ENCODE data around the gene RSL24D1. TPM values are rescaled to one million over a fixed set of nuclear protein-coding genes. Genes with fewer than 3 reads are reported as not detected.

The RSL24D1 gene
- total and polyA plus RNA-seq, 9 donors, result 86.7 to 190 (median 117) TPM

DNA sequence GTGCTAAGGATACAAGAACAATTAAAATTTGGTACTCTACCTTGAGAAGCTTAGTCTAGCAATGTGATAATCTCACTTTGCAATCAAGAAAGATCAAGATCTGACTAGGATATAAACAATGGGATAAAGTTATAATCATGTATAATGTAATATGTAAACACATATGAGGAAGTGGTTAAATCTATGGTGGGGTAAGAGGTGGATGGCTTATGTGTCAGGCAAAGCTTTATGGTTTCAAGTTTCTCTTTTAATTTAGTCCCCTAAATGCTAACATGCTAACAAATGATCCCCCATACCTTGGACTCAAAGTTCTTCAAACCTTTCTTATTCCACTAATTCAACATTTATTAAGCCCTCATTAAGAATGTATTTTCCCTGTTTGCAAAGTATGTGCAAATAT is 2.5 kb downstream of the RSL24D1 start:
- intact Hi-C loops (cut with DNase I), result no loop called here
- no peak for TF ChIP-seq EP300 (IDR thresholded peaks at IDR 0.05)
- no peak for TF ChIP-seq POLR2A (IDR thresholded peaks at IDR 0.05)
- TF ChIP-seq, protein P1, sequence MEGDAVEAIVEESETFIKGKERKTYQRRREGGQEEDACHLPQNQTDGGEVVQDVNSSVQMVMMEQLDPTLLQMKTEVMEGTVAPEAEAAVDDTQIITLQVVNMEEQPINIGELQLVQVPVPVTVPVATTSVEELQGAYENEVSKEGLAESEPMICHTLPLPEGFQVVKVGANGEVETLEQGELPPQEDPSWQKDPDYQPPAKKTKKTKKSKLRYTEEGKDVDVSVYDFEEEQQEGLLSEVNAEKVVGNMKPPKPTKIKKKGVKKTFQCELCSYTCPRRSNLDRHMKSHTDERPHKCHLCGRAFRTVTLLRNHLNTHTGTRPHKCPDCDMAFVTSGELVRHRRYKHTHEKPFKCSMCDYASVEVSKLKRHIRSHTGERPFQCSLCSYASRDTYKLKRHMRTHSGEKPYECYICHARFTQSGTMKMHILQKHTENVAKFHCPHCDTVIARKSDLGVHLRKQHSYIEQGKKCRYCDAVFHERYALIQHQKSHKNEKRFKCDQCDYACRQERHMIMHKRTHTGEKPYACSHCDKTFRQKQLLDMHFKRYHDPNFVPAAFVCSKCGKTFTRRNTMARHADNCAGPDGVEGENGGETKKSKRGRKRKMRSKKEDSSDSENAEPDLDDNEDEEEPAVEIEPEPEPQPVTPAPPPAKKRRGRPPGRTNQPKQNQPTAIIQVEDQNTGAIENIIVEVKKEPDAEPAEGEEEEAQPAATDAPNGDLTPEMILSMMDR (IDR thresholded peaks at IDR 0.05), result no peak
- no peaks in the 10 kb centered on the region for H3K9me3 ChIP-seq

DNA sequence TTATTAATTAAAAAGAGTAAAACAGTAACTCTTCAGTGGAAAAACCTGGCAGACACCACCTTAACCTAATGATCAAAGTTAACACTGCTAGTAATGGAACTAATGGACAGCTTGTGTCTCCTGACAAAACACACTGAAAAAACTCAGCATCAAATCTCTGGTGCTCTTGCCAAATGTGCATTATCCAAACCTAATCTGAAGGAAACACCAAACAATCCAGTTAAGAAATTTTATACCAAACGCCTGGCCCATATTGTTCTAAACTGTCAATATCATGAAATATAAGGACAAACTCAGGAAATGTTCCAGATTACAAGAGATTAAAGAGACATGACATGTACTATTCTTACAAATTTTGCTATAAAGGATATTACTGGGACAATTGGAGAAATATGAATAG is 10.4 kb downstream of the RSL24D1 start:
- H3K27ac ChIP-seq, result no peak overlapping the region
- H3K4me3 ChIP-seq, result no peak overlapping the region
- WGBS, 3 donors, result 41 to 71% (median 68%) methylated on average over 1 of the region's 1 CpG
- no peak for DNase-seq
- H3K4me1 ChIP-seq (ENCODE audit: insufficient read depth), result no peaks in the 10 kb centered on the region
- no peaks in the 10 kb centered on the region for H3K9me3 ChIP-seq
- H3K36me3 ChIP-seq, result no peaks in the 10 kb centered on the region
- H3K27me3 ChIP-seq, result no peaks in the 10 kb centered on the region
- TF ChIP-seq EP300 (IDR thresholded peaks at IDR 0.05), result no peak
- TF ChIP-seq, protein P1 (IDR thresholded peaks at IDR 0.05), result no peak
- no peak for TF ChIP-seq POLR2A (IDR thresholded peaks at IDR 0.05)
- intact Hi-C loops (cut with DNase I), result loop anchor here in 1 of 4 donors (5.0 kb wide), 1 partner anchor 1839 kb away; no protein-coding TSS in a partner anchor

More for the DNA sequence above, 2.5 kb downstream of the RSL24D1 start:
- Histone ChIP-seq H3K36me3 (no peaks in the 10 kb centered on the region), H3K27ac (no peak overlapping the region), H3K4me3 (no peak overlapping the region), H3K4me1 (ENCODE audit: insufficient read depth) (peaks cover 5% of the 10 kb centered on the region), H3K27me3 (no peaks in the 10 kb centered on the region)
- no peak for DNase-seq

DNA sequence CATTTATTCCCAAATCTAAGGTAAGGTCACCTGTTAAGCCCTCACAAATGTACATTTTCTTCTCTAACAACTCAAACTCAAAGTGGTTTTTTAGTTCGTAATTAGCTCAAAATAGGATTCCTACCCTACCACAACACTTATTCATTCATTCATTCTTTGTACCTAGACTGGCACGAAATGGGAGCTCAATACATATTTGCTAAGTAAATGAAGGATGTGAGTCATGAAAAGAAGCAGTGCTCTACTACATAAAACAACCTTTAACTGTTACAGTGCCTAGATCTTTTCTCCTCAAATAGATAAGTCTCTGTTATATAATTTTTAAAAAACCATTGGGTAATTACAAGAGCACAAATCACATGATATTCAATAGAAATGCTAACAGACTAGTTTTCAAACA is 13.1 kb downstream of the RSL24D1 start:
- H3K4me3 ChIP-seq, result no peak overlapping the region
- H3K27ac ChIP-seq, result no peak overlapping the region
- TF ChIP-seq EP300 (IDR thresholded peaks at IDR 0.05) (no peak), POLR2A (IDR thresholded peaks at IDR 0.05) (no peak)
- TF ChIP-seq, protein P1 (IDR thresholded peaks at IDR 0.05), result no peak
- no peaks in the 10 kb centered on the region for H3K4me1 ChIP-seq (ENCODE audit: insufficient read depth)
- H3K27me3 ChIP-seq, result no peaks in the 10 kb centered on the region
- no peak for DNase-seq
- 88 to 94% (median 90%) methylated on average over 2 of the region's 2 CpGs for WGBS, 3 donors
- H3K36me3 ChIP-seq, result no peaks in the 10 kb centered on the region
- intact Hi-C loops (cut with DNase I), result no loop called here
- H3K9me3 ChIP-seq, result no peaks in the 10 kb centered on the region

DNA sequence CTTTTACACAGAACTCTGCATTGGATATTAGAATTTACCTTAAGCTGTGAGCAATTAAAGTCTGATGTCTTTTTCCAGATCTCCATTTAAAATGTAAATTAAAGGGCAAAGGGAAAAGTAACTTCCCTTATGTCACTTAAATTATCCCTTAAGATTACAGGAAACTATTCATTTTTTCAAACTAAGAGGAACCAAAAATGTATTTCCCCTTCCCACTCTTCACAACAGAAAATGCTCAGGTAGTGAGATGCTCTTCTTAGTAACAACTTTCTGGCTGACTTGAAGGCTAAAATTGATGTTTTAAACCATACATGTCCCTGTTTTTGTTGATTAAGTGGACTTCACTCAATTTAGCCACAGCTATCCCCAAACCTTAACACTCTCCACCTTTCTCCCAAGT is 17.6 kb downstream of the RSL24D1 start:
- intact Hi-C loops (cut with DNase I), result no loop called here
- no peak for DNase-seq
- Histone ChIP-seq H3K4me3 (no peak overlapping the region), H3K27me3 (no peaks in the 10 kb centered on the region), H3K36me3 (no peaks in the 10 kb centered on the region), H3K4me1 (ENCODE audit: insufficient read depth) (no peaks in the 10 kb centered on the region), H3K9me3 (no peaks in the 10 kb centered on the region), H3K27ac (no peak overlapping the region)
- TF ChIP-seq EP300 (IDR thresholded peaks at IDR 0.05) (no peak), POLR2A (IDR thresholded peaks at IDR 0.05) (no peak)
- TF ChIP-seq, protein P1 (IDR thresholded peaks at IDR 0.05), result no peak

DNA sequence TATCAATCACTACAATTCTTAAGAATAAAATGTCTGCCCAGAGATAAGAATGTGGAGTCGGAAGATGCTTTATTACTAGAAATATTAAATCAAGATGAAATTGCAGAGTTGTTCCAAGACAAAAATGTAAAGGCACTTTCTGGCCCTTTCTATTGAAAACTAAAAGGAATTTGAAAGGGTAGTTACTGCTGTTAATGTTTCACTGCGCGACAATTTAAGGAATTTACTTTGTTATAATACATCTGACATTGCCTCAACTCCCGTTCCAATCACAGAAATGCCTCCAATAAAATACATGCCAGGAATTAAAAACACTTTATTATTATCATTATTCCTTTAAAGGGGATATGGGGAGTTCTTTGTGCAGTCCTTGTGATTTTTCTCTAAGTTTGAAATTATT is 26.4 kb downstream of the RSL24D1 start:
- Histone ChIP-seq H3K9me3 (no peaks in the 10 kb centered on the region), H3K27me3 (no peaks in the 10 kb centered on the region), H3K27ac (no peak overlapping the region), H3K4me3 (no peak overlapping the region), H3K4me1 (ENCODE audit: insufficient read depth) (no peaks in the 10 kb centered on the region), H3K36me3 (no peaks in the 10 kb centered on the region)
- intact Hi-C loops (cut with DNase I), result no loop called here
- DNase-seq, result no peak
- WGBS, 3 donors, result 10 to 12% (median 11%) methylated on average over 4 of the region's 4 CpGs
- TF ChIP-seq EP300 (IDR thresholded peaks at IDR 0.05), result no peak
- TF ChIP-seq, protein P1 (IDR thresholded peaks at IDR 0.05), result no peak
